ENCODE measurements around the gene MAGEB3. TPM values are rescaled to one million over a fixed set of nuclear protein-coding genes. Genes with fewer than 3 reads are reported as not detected.

Gene MAGEB3
- total RNA-seq, 1 donor from 2014 or later, result not detected

DNA sequence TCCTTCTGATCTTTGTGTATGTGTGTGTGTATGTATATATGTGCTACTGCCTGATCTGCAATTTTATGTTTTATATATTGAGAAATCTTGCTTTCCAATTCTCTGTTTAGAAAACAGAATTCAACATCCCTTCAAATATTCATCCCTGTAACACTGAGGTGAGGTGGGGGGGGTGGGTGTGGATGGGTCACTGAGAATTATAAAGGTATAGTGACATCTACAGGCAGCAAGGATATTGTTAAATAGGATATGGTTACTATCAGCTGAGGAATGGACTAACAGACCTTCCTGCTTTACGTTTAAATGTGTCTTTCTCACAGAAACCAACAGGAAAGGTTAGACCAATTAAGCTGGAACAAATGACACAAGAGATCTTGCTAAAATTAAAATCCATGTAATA is 34.1 kb upstream of the MAGEB3 start:
- H3K36me3 Mint-ChIP-seq (ENCODE audit: unreplicated experiment), result no peaks in the 10 kb centered on the region

DNA sequence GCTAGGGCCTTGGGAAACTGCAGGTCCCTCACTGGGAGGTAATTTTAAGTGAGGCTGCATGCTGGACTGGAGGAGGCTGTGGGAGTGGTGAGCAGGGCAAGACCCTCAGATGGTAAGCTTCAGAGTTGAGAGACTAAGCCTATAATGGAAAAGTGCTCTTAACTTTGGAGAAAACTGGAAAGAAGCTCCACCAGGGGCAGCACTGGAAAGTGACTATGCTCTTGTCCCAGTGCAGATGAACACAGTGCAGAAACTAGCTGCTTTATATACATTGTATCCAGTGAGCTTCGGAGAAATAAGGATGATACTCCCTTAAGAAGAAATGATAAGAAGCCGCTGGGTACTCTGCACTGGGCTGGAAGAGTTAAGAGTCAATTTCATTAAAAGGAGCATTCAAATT is 18.3 kb upstream of the MAGEB3 start:
- no peak for TF ChIP-seq CTCF (IDR thresholded peaks at IDR 0.05; ENCODE audit: partially characterized antibody, unreplicated experiment)
- H3K27me3 Mint-ChIP-seq (ENCODE audit: unreplicated experiment), result peaks cover 3% of the 10 kb centered on the region
- no peaks in the 10 kb centered on the region for H3K36me3 Mint-ChIP-seq (ENCODE audit: unreplicated experiment)
- no peak overlapping the region for H3K4me3 Mint-ChIP-seq (ENCODE audit: unreplicated experiment)
- no peaks in the 10 kb centered on the region for H3K9me3 Mint-ChIP-seq (ENCODE audit: unreplicated experiment)
- no peak overlapping the region for H3K27ac Mint-ChIP-seq (ENCODE audit: unreplicated experiment)
- DNase-seq, result no peak
- H3K4me1 Mint-ChIP-seq (ENCODE audit: low read depth, unreplicated experiment), result no peaks in the 10 kb centered on the region

More for the DNA sequence above, 34.1 kb upstream of the MAGEB3 start:
- Mint-ChIP-seq H3K27me3 (ENCODE audit: unreplicated experiment) (no peaks in the 10 kb centered on the region), H3K27ac (ENCODE audit: unreplicated experiment) (no peak overlapping the region), H3K4me1 (ENCODE audit: low read depth, unreplicated experiment) (peaks cover 1% of the 10 kb centered on the region), H3K9me3 (ENCODE audit: unreplicated experiment) (no peaks in the 10 kb centered on the region), H3K4me3 (ENCODE audit: unreplicated experiment) (no peak overlapping the region)
- TF ChIP-seq CTCF (IDR thresholded peaks at IDR 0.05; ENCODE audit: partially characterized antibody, unreplicated experiment), result no peak
- no peak for DNase-seq

DNA sequence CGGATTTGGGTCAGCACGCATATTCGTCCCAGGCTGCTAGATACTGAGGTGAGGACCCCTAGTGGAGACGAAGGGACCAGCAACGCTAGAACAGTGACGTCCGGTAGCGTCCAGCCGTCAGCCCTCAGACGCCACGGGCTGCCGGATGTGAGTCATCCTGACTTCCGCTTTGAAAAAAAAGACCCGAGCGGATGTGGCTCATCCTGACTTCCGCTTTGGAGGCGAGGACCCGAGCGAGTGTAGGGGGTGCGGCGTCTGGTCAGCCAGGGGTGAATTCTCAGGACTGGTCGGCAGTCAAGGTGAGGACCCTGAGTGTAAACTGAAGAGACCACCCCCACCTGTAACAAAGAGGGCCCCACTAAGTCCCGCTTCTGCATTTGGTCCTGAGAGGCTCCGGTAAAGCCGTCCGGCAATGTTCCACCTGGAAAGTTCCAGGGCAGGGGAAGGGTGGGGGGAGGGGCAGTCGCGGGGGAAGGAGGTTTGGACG is 15.1 kb upstream of the MAGEB3 start, which contains the start of gene MAGEB2:
TSS of gene MAGEB2 (plus strand) at position 207 of the 487 bp plus-strand sequence. CDS start 3,018 bp downstream, outside the sequence.
- no peak within 1 kb of the TSS for H3K27ac Mint-ChIP-seq (ENCODE audit: unreplicated experiment)
- H3K9me3 Mint-ChIP-seq (ENCODE audit: unreplicated experiment), result no peaks in the 10 kb centered on the region
- peaks cover 3% of the 10 kb centered on the region for H3K27me3 Mint-ChIP-seq (ENCODE audit: unreplicated experiment)
- DNase-seq, result no peak
- TF ChIP-seq CTCF (IDR thresholded peaks at IDR 0.05; ENCODE audit: partially characterized antibody, unreplicated experiment), result no peak
- no peaks in the 10 kb centered on the region for H3K4me1 Mint-ChIP-seq (ENCODE audit: low read depth, unreplicated experiment)
- H3K4me3 Mint-ChIP-seq (ENCODE audit: unreplicated experiment), result no peak within 1 kb of the TSS
- no peaks in the 10 kb centered on the region for H3K36me3 Mint-ChIP-seq (ENCODE audit: unreplicated experiment)

DNA sequence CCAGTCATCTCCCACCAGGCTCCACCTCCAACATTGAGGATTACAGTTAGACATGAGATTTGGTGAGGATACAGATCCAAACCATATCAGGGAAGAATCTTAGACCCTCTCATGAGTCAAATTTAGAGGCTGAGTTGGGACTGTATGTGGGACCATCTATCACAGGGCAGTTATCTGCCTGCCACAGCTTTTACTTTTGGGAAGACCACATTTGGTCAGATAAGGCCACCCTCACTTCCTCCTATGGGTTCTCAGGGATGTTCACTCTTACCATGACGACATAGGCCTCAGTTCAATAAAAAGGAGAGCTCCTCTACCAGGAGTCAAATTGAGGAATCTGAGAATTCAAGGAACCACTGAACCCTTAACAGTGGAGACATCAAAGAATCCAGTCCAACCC is 13.0 kb upstream of the MAGEB3 start:
- Mint-ChIP-seq H3K9me3 (ENCODE audit: unreplicated experiment) (no peaks in the 10 kb centered on the region), H3K27ac (ENCODE audit: unreplicated experiment) (no peak overlapping the region), H3K27me3 (ENCODE audit: unreplicated experiment) (peaks cover 3% of the 10 kb centered on the region), H3K4me1 (ENCODE audit: low read depth, unreplicated experiment) (no peaks in the 10 kb centered on the region), H3K36me3 (ENCODE audit: unreplicated experiment) (no peaks in the 10 kb centered on the region), H3K4me3 (ENCODE audit: unreplicated experiment) (no peak overlapping the region)
- DNase-seq, result no peak
- TF ChIP-seq CTCF (IDR thresholded peaks at IDR 0.05; ENCODE audit: partially characterized antibody, unreplicated experiment), result no peak

DNA sequence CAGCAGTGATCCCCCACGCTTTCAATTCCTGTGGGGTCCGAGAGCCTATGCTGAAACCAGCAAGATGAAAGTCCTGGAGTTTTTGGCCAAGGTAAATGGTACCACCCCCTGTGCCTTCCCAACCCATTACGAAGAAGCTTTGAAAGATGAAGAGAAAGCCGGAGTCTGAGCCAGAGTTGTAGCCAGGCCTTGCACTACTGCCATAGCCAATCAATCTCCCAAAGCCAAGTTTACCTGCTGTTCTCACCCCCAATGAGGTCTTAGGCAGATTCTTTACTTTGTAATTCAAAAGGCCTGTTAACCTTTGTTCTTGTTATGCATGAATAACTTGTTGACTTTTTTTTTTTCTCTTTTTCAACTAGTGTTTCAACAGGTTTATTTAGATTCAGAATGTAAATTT is 11.1 kb upstream of the MAGEB3 start:
- no peak for TF ChIP-seq CTCF (IDR thresholded peaks at IDR 0.05; ENCODE audit: partially characterized antibody, unreplicated experiment)
- H3K36me3 Mint-ChIP-seq (ENCODE audit: unreplicated experiment), result no peaks in the 10 kb centered on the region
- DNase-seq, result no peak
- no peak overlapping the region for H3K4me3 Mint-ChIP-seq (ENCODE audit: unreplicated experiment)
- H3K4me1 Mint-ChIP-seq (ENCODE audit: low read depth, unreplicated experiment), result no peaks in the 10 kb centered on the region
- no peak overlapping the region for H3K27ac Mint-ChIP-seq (ENCODE audit: unreplicated experiment)
- no peaks in the 10 kb centered on the region for H3K9me3 Mint-ChIP-seq (ENCODE audit: unreplicated experiment)
- peaks cover 2% of the 10 kb centered on the region for H3K27me3 Mint-ChIP-seq (ENCODE audit: unreplicated experiment)
